ENCODE results near the gene FER. TPM values are rescaled to one million over a fixed set of nuclear protein-coding genes. Genes with fewer than 3 reads are reported as not detected.
"Not testable (repeated sequence)": the region's sequence is repeated elsewhere in the genome, so short reads cannot be mapped to it uniquely, and the experiment has no call there.

The FER gene
- polyA plus RNA-seq, 1 donor from 2014 or later = 8.5 TPM

- H3K36me3 ChIP-seq (ENCODE audit: insufficient read depth, low read length) = no peaks in the 10 kb centered on the region
- H3K9me2 ChIP-seq (ENCODE audit: insufficient read depth, low read length) = no peaks in the 10 kb centered on the region
- no peak overlapping the region for H3K9ac ChIP-seq (ENCODE audit: low read length)
- no peaks in the 10 kb centered on the region for H4K20me1 ChIP-seq (ENCODE audit: insufficient read depth)
- no peaks in the 10 kb centered on the region for H3K79me2 ChIP-seq (replicated peaks; ENCODE audit: insufficient read depth, low read length)
- no peak overlapping the region for H3K4me2 ChIP-seq (ENCODE audit: low read length)
- no peak overlapping the region for H3K4me3 ChIP-seq (ENCODE audit: low read length)
- no peaks in the 10 kb centered on the region for H3K9me3 ChIP-seq (ENCODE audit: low read length)
- no peak overlapping the region for H3K27ac ChIP-seq (ENCODE audit: low read length)
- TF ChIP-seq REST (IDR thresholded peaks at IDR 0.05; ENCODE audit: borderline replicate concordance) = no peak
- no peak for TF ChIP-seq TAF1 (IDR thresholded peaks at IDR 0.05; ENCODE audit: low read depth)
- no peak for TF ChIP-seq CTCF (IDR thresholded peaks at IDR 0.05; ENCODE audit: poor library complexity, severe bottlenecking)
- no peak for TF ChIP-seq SMC3 (conservative IDR thresholded peaks at IDR 0.05; ENCODE audit: poor library complexity)
- no peaks in the 10 kb centered on the region for H3F3A ChIP-seq (ENCODE audit: insufficient read depth, low read length, poor library complexity, severe bottlenecking)
- H3K27me3 ChIP-seq (ENCODE audit: insufficient read depth, low read depth, low read length) = no peaks in the 10 kb centered on the region
- no peak overlapping the region for H2AFZ ChIP-seq (ENCODE audit: low read depth, low read length)
Measured at GRCh38 chr5:109045710-109046109, 298.0 kb downstream of the FER start.

GRCh38 chr5:109049565-109049964 lies 301.9 kb downstream of the FER start:
- TF ChIP-seq POLR2AphosphoS5 (IDR thresholded peaks at IDR 0.05) (no peak), EZH2 (IDR thresholded peaks at IDR 0.05; ENCODE audit: borderline replicate concordance, insufficient read depth, low read length, poor library complexity, severe bottlenecking) (no peak), RAD21 (conservative IDR thresholded peaks at IDR 0.05) (no peak), SMC3 (conservative IDR thresholded peaks at IDR 0.05; ENCODE audit: poor library complexity) (no peak), TAF1 (IDR thresholded peaks at IDR 0.05; ENCODE audit: low read depth) (no peak), MXI1 (conservative IDR thresholded peaks at IDR 0.05; ENCODE audit: poor library complexity, severe bottlenecking) (no peak)
- no peak overlapping the region for H3K4me3 ChIP-seq (ENCODE audit: low read length)
- no peaks in the 10 kb centered on the region for H3F3A ChIP-seq (ENCODE audit: insufficient read depth, low read length, poor library complexity, severe bottlenecking)
- no peaks in the 10 kb centered on the region for H3K79me2 ChIP-seq (replicated peaks; ENCODE audit: insufficient read depth, low read length)
- no peak overlapping the region for H3K9ac ChIP-seq (ENCODE audit: low read length)
- no peaks in the 10 kb centered on the region for H3K9me2 ChIP-seq (ENCODE audit: insufficient read depth, low read length)
- H4K20me1 ChIP-seq (ENCODE audit: insufficient read depth) = no peaks in the 10 kb centered on the region
- H3K27ac ChIP-seq (ENCODE audit: low read length) = no peak overlapping the region
- no peak overlapping the region for H2AFZ ChIP-seq (ENCODE audit: low read depth, low read length)
- no peak overlapping the region for H3K4me2 ChIP-seq (ENCODE audit: low read length)
- no peaks in the 10 kb centered on the region for H3K27me3 ChIP-seq (ENCODE audit: insufficient read depth, low read depth, low read length)
- no peaks in the 10 kb centered on the region for H3K36me3 ChIP-seq (ENCODE audit: insufficient read depth, low read length)
- H3K9me3 ChIP-seq (ENCODE audit: low read length) = no peaks in the 10 kb centered on the region

- not testable (repeated sequence) for H2AFZ ChIP-seq (ENCODE audit: low read depth, low read length); H3F3A ChIP-seq (ENCODE audit: insufficient read depth, low read length, poor library complexity, severe bottlenecking); H3K27ac ChIP-seq (ENCODE audit: low read length); H3K9ac ChIP-seq (ENCODE audit: low read length); H3K79me2 ChIP-seq (replicated peaks; ENCODE audit: insufficient read depth, low read length); H3K4me2 ChIP-seq (ENCODE audit: low read length); H3K4me3 ChIP-seq (ENCODE audit: low read length); H4K20me1 ChIP-seq (ENCODE audit: insufficient read depth); H3K9me3 ChIP-seq (ENCODE audit: low read length); H3K36me3 ChIP-seq (ENCODE audit: insufficient read depth, low read length); H3K9me2 ChIP-seq (ENCODE audit: insufficient read depth, low read length); H3K27me3 ChIP-seq (ENCODE audit: insufficient read depth, low read depth, low read length)
Measured at GRCh38 chr5:109050321-109050720, 302.6 kb downstream of the FER start.

GRCh38 chr5:109052216-109052615 lies 304.5 kb downstream of the FER start:
- not testable (repeated sequence) for H3K9me2 ChIP-seq (ENCODE audit: insufficient read depth, low read length); H3K79me2 ChIP-seq (replicated peaks; ENCODE audit: insufficient read depth, low read length); H3K9me3 ChIP-seq (ENCODE audit: low read length); H3K9ac ChIP-seq (ENCODE audit: low read length); H3K4me2 ChIP-seq (ENCODE audit: low read length); H3F3A ChIP-seq (ENCODE audit: insufficient read depth, low read length, poor library complexity, severe bottlenecking); H2AFZ ChIP-seq (ENCODE audit: low read depth, low read length); H3K27ac ChIP-seq (ENCODE audit: low read length); H3K36me3 ChIP-seq (ENCODE audit: insufficient read depth, low read length); H3K27me3 ChIP-seq (ENCODE audit: insufficient read depth, low read depth, low read length); H3K4me3 ChIP-seq (ENCODE audit: low read length); H4K20me1 ChIP-seq (ENCODE audit: insufficient read depth)
